Naive B cell (primary cell): ENCODE results near the gene DMD. TPM values are rescaled to one million over a fixed set of nuclear protein-coding genes. Genes with fewer than 3 reads are reported as not detected.

ENCODE experiments used
- ATAC-seq, 2 donors: fragments of 150-1000 bp; cut with Tn5 transposase; 2 replicates each; pipeline ENCODE4 v1.10.0; 2021; ENCODE audit warnings: low read depth in 2 of 2, mild to moderate bottlenecking in 2 of 2, moderate library complexity in 2 of 2
- DNase-seq: peaks from one replicate; pipeline ENCODE4 v3.0.0; 2022
- H3K27ac Mint-ChIP-seq, 6 donors: one replicate each; pipeline ENCODE4 v1.8.0; 2020 to 2022; ENCODE audit warnings: mild to moderate bottlenecking in 6 of 6, mixed read lengths in 6 of 6, moderate library complexity in 5 of 6, inconsistent platforms in 2 of 6
- H3K27me3 Mint-ChIP-seq, 3 donors: one replicate each; pipeline ENCODE4 v1.8.0; 2021 to 2022; ENCODE audit warnings: mixed read lengths in 3 of 3, mild to moderate bottlenecking in 1 of 3
- H3K36me3 Mint-ChIP-seq, 2 donors: one replicate each; pipeline ENCODE4 v1.8.0; 2020 to 2022; ENCODE audit warnings: mixed read lengths in 2 of 2, inconsistent platforms in 1 of 2, mild to moderate bottlenecking in 1 of 2
- H3K4me1 Mint-ChIP-seq, 3 donors: one replicate each; pipeline ENCODE4 v1.8.0; 2020 to 2022; ENCODE audit warnings: mixed read lengths in 3 of 3, inconsistent platforms in 1 of 3, mild to moderate bottlenecking in 1 of 3, moderate library complexity in 1 of 3
- H3K4me3 Mint-ChIP-seq, 8 donors: one replicate each; pipeline ENCODE4 v1.8.0; 2020 to 2022; ENCODE audit warnings: mild to moderate bottlenecking in 8 of 8, mixed read lengths in 8 of 8, moderate library complexity in 8 of 8, inconsistent platforms in 2 of 8
- H3K9me3 Mint-ChIP-seq, 7 donors: one replicate each; pipeline ENCODE4 v1.8.0; 2020 to 2022; ENCODE audit warnings: mixed read lengths in 7 of 7, mild to moderate bottlenecking in 5 of 7, inconsistent platforms in 2 of 7, moderate library complexity in 1 of 7
- polyA plus RNA-seq, 6 donors: library from polyadenylated mRNA; unstranded; fragments of 300-500 nt; fragmentation: Illumina TruSeq; gene quantifications; one replicate each; pipeline ENCODE4 v1.2.3, GENCODE V29; 2021; ENCODE audit warnings: low read depth in 6 of 6

DMD gene
- polyA plus RNA-seq, 6 donors from 2014 or later: 1.00 to 5.0 (median 1.9) TPM

GRCh38 chrX:32501606-32502005, 709.7 kb downstream of the DMD start:
- no peaks in the 10 kb centered on the region for H3K4me1 Mint-ChIP-seq
- no peak overlapping the region for H3K4me3 Mint-ChIP-seq
- no peak for DNase-seq
- H3K27me3 Mint-ChIP-seq: peaks cover 0 to 5% (median 0%) of the 10 kb centered on the region in 3 donors
- H3K9me3 Mint-ChIP-seq: no peaks in the 10 kb centered on the region
- H3K36me3 Mint-ChIP-seq: no peaks in the 10 kb centered on the region
- no peak overlapping the region for H3K27ac Mint-ChIP-seq
- no peak for ATAC-seq

GRCh38 chrX:32496671-32497070, 714.7 kb downstream of the DMD start:
- DNase-seq (no peak), ATAC-seq (no peak)
- peaks cover 0 to 7% (median 0%) of the 10 kb centered on the region in 3 donors for H3K27me3 Mint-ChIP-seq
- H3K27ac Mint-ChIP-seq: no peak overlapping the region
- no peaks in the 10 kb centered on the region for H3K36me3 Mint-ChIP-seq
- H3K4me3 Mint-ChIP-seq: no peak overlapping the region
- H3K4me1 Mint-ChIP-seq: no peaks in the 10 kb centered on the region
- H3K9me3 Mint-ChIP-seq: no peaks in the 10 kb centered on the region

- Mint-ChIP-seq H3K9me3 (no peaks in the 10 kb centered on the region), H3K36me3 (no peaks in the 10 kb centered on the region), H3K27ac (no peak overlapping the region), H3K4me3 (no peak overlapping the region), H3K27me3 (peaks cover 0 to 7% (median 0%) of the 10 kb centered on the region in 3 donors), H3K4me1 (no peaks in the 10 kb centered on the region)
- ATAC-seq (no peak), DNase-seq (no peak)
These were observed 715.5 kb downstream of the DMD start for GRCh38 chrX:32495855-32496254.

- peaks cover 0 to 10% (median 0%) of the 10 kb centered on the region in 3 donors for H3K27me3 Mint-ChIP-seq
- H3K36me3 Mint-ChIP-seq: no peaks in the 10 kb centered on the region
- H3K27ac Mint-ChIP-seq: no peak overlapping the region
- ATAC-seq: no peak
- no peak overlapping the region for H3K4me3 Mint-ChIP-seq
- no peak for DNase-seq
- no peaks in the 10 kb centered on the region for H3K4me1 Mint-ChIP-seq
- H3K9me3 Mint-ChIP-seq: no peaks in the 10 kb centered on the region
These were observed 722.2 kb downstream of the DMD start for GRCh38 chrX:32489125-32489524.

- Mint-ChIP-seq H3K9me3 (no peaks in the 10 kb centered on the region), H3K36me3 (no peaks in the 10 kb centered on the region), H3K4me3 (no peak overlapping the region), H3K4me1 (no peaks in the 10 kb centered on the region), H3K27me3 (peaks cover 0 to 9% (median 5%) of the 10 kb centered on the region in 3 donors), H3K27ac (no peak overlapping the region)
- DNase-seq (no peak), ATAC-seq (no peak)
These were observed 727.7 kb downstream of the DMD start for GRCh38 chrX:32483534-32484136.

GRCh38 chrX:32480019-32480418, 731.3 kb downstream of the DMD start:
- H3K36me3 Mint-ChIP-seq: no peaks in the 10 kb centered on the region
- DNase-seq (no peak), ATAC-seq (no peak)
- H3K27me3 Mint-ChIP-seq: peaks cover 6 to 21% (median 6%) of the 10 kb centered on the region in 3 donors
- no peaks in the 10 kb centered on the region for H3K9me3 Mint-ChIP-seq
- H3K27ac Mint-ChIP-seq: peak overlapping the region in 1 of 6 donors; percentile 70
- H3K4me1 Mint-ChIP-seq: no peaks in the 10 kb centered on the region
- H3K4me3 Mint-ChIP-seq: no peak overlapping the region

- ATAC-seq: no peak
- Mint-ChIP-seq H3K9me3 (no peaks in the 10 kb centered on the region), H3K27ac (no peak overlapping the region), H3K27me3 (peaks cover 2 to 19% (median 18%) of the 10 kb centered on the region in 3 donors), H3K36me3 (no peaks in the 10 kb centered on the region), H3K4me1 (no peaks in the 10 kb centered on the region), H3K4me3 (no peak overlapping the region)
- no peak for DNase-seq
These were observed 739.0 kb downstream of the DMD start for GRCh38 chrX:32472364-32472763.

- H3K4me3 Mint-ChIP-seq: no peak overlapping the region
- peaks cover 0 to 12% (median 4%) of the 10 kb centered on the region in 3 donors for H3K27me3 Mint-ChIP-seq
- H3K27ac Mint-ChIP-seq: no peak overlapping the region
- no peak for ATAC-seq
- no peak for DNase-seq
- H3K36me3 Mint-ChIP-seq: peaks cover 0 to 10% of the 10 kb centered on the region in 2 donors
- peaks cover 0 to 6% (median 0%) of the 10 kb centered on the region in 3 donors for H3K4me1 Mint-ChIP-seq
- peaks cover 0 to 6% (median 0%) of the 10 kb centered on the region in 7 donors for H3K9me3 Mint-ChIP-seq
These were observed 755.6 kb downstream of the DMD start for GRCh38 chrX:32455704-32456103.

GRCh38 chrX:32451954-32452695, 759.2 kb downstream of the DMD start:
- Mint-ChIP-seq H3K9me3 (peaks cover 0 to 6% (median 0%) of the 10 kb centered on the region in 7 donors), H3K27me3 (peaks cover 0 to 4% (median 1%) of the 10 kb centered on the region in 3 donors), H3K36me3 (peaks cover 6 to 10% of the 10 kb centered on the region in 2 donors), H3K4me1 (peaks cover 8 to 25% (median 15%) of the 10 kb centered on the region in 3 donors), H3K4me3 (no peak overlapping the region), H3K27ac (peak overlapping the region in 4 of 6 donors; percentile 49 to 95 (median 82))
- DNase-seq (no peak), ATAC-seq (no peak)

- Mint-ChIP-seq H3K27me3 (no peaks in the 10 kb centered on the region), H3K36me3 (peaks cover 6 to 23% of the 10 kb centered on the region in 2 donors), H3K4me1 (peaks cover 27 to 44% (median 29%) of the 10 kb centered on the region in 3 donors), H3K9me3 (peaks cover 0 to 17% (median 8%) of the 10 kb centered on the region in 7 donors), H3K4me3 (peak overlapping the region in 6 of 8 donors; percentile 45 to 83 (median 70)), H3K27ac (peak overlapping the region; percentile 70 to 94 (median 90))
- ATAC-seq: peak; percentile 29 to 49
- peak; percentile 7 for DNase-seq
These were observed 762.4 kb downstream of the DMD start for GRCh38 chrX:32448945-32449344.

- H3K4me1 Mint-ChIP-seq: peaks cover 31 to 50% (median 33%) of the 10 kb centered on the region in 3 donors
- peaks cover 0 to 19% (median 10%) of the 10 kb centered on the region in 7 donors for H3K9me3 Mint-ChIP-seq
- H3K27me3 Mint-ChIP-seq: no peaks in the 10 kb centered on the region
- ATAC-seq (peak; percentile 94), DNase-seq (peak; percentile 60)
- H3K27ac Mint-ChIP-seq: peak overlapping the region in 4 of 6 donors; percentile 70 to 94 (median 90)
- peaks cover 6 to 25% of the 10 kb centered on the region in 2 donors for H3K36me3 Mint-ChIP-seq
- H3K4me3 Mint-ChIP-seq: peak overlapping the region in 6 of 8 donors; percentile 27 to 83 (median 70)
These were observed 763.0 kb downstream of the DMD start for GRCh38 chrX:32448320-32448719.

- H3K27ac Mint-ChIP-seq: peak overlapping the region in 2 of 6 donors; percentile 13 to 94
- H3K36me3 Mint-ChIP-seq: peaks cover 6 to 25% of the 10 kb centered on the region in 2 donors
- ATAC-seq: no peak
- no peak overlapping the region for H3K4me3 Mint-ChIP-seq
- no peak for DNase-seq
- H3K27me3 Mint-ChIP-seq: no peaks in the 10 kb centered on the region
- H3K9me3 Mint-ChIP-seq: peaks cover 0 to 19% (median 10%) of the 10 kb centered on the region in 7 donors
- H3K4me1 Mint-ChIP-seq: peaks cover 38 to 57% (median 38%) of the 10 kb centered on the region in 3 donors
These were observed 763.7 kb downstream of the DMD start for GRCh38 chrX:32447640-32448039.

- Mint-ChIP-seq H3K4me1 (peaks cover 30 to 49% (median 33%) of the 10 kb centered on the region in 3 donors), H3K9me3 (peaks cover 0 to 19% (median 7%) of the 10 kb centered on the region in 7 donors), H3K27me3 (peaks cover 0 to 1% (median 0%) of the 10 kb centered on the region in 3 donors), H3K36me3 (peaks cover 0 to 15% of the 10 kb centered on the region in 2 donors), H3K27ac (peak overlapping the region; percentile 72 to 91 (median 81)), H3K4me3 (peak overlapping the region; percentile 3 to 82 (median 68))
- ATAC-seq (peak; percentile 54 to 65), DNase-seq (peak; percentile 32)
These were observed 767.5 kb downstream of the DMD start for GRCh38 chrX:32443841-32444240.
